Activated CD8-positive, alpha-beta memory T cell treated with anti-CD3 and anti-CD28 coated beads, Interleukin-2, amount 50 U/mL, for 48 hours (primary cell): ENCODE results near the gene MT1X.

Source experiments
- DNase-seq: peaks from one replicate; pipeline ENCODE4 v3.0.0-alpha.2; 2020

The MT1X gene

DNA sequence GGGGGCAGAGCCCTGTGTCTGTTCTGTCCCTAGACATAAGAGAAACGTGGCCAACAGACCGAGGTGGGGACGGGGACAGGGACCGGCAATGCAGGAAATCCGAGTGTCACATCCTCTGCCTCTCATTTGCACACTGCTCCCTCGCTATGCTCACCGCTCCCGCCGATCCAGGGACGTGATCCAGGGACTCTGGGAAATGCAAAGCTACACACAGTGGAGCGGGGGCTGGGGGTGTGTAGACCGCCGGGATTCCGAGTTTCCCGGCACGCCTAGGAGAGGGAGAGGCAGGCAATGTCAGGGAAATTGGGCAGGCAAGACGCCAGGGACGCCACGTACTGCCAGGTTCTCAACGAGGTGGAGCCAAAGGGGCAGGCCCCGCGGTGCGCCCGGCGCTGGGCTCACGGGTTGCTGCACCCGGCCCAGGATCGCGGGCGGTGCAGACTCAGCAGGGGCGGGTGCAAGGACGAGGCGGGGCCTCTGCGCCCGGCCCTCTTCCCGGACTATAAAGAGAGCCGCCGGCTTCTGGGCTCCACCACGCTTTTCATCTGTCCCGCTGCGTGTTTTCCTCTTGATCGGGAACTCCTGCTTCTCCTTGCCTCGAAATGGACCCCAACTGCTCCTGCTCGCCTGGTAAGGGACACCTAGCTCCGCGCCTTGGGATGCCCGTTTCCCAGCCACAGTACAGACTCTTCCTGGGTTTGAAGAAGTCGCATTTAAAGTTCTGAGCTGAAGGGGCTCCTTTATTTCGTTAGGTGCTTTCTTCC is at the start of gene MT1X:
Gene MT1X (plus strand): TSS at position 532 of the 764 bp plus-strand sequence. CDS start 71 bp downstream, at position 603.
- peak; percentile 95 for DNase-seq

DNA sequence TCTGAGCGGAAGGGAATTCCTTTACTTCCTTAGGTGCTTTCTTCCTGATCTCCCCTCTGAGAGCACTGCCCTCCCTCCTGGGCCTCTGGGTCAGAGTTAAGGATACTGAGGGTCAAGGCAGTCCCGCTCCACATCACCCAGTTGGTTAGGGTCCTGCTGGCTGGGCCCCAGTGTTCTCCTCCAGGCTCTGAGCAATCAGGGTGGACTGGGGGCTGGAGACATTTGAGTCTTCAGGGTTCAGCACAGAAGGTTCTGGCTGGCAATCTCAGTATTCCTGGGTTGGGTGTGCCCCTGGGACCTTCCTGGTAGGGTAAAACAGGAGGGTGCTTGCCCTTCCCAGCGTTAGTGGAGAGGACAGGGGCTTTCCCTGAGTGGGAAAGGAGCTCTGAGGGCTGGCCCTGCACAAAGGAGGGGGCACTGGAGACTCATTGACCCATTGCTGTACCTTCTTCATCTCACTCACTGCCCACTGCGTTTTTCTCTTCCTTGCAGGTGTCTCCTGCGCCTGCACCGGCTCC is 49.4 kb upstream of the MT1X start:
- DNase-seq: no peak

DNA sequence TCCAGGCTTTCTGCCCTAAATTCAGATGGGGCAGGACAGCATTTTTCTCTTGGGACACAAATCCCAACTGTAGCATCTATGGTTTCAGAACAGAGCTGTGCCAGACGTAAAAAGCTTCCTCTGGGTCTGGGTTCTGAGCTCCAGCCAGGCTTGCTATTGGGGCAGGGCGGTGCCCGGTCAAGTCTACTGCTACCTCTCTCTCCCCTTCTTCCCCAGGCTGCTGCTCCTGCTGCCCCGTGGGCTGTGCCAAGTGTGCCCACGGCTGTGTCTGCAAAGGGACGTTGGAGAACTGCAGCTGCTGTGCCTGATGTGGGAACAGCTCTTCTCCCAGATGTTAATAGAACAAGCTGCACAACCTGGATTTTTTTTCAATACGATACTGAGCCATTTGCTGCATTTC is 48.7 kb upstream of the MT1X start:
- no peak for DNase-seq

DNA sequence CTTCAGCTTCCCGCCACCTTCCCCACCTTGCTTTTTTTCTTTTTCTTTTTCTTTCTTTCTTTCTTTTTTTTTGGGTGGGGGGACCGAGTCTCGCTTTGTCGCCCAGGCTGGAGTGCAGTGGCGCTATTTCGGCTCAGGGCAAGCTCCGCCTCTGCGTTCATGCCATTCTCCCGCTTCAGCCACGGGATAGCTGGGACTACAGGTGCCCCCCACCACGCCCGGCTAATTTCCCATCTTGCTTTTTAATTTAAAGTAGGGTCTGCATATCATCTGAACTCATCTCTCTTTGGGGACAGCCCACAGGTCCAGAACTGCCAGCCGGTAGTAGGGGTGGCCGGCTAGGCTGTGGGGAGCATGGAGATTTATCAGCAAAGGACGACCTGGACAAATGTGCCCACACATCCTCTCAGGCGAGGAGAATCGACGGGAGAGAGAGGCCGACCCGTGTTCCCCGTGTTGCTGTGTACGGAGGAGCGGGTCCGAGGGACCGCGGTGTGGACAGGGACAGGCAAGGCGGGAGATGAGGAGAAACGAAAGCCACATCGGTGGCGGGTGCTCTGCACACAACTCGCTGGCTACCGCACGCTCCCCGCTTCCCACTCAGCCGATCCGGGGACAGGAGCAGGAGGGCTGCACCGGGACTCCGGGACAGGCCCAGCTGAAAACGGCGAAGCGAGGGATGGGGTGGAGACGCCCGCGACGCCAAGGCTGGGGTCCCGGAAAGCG is 47.4 kb upstream of the MT1X start:
- DNase-seq: no peak

DNA sequence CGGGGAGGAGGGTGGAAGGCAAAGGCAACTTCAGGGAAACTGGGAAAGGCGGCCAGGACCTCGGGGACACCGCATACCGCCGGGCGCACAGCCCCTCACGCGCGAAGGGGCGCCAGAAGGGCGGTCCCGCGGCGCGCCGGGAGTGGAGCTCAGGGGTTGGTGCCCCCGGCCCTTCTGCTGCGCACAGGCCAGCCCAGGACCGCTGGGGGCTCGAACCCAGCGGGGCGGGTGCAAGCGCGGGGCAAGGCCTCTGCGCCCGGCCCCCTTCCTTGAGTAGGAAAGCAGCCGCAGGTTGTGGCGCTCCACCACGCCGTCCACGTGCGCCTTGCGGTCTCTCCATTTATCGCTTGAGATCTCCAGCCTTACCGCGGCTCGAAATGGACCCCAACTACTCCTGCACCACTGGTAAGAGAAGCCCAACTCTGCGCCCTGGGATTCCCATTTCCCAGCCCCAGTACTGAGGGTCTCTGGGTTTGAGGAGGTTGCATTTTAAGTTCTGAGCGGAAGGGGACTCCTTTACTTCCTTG is 46.8 kb upstream of the MT1X start:
- no peak for DNase-seq

DNA sequence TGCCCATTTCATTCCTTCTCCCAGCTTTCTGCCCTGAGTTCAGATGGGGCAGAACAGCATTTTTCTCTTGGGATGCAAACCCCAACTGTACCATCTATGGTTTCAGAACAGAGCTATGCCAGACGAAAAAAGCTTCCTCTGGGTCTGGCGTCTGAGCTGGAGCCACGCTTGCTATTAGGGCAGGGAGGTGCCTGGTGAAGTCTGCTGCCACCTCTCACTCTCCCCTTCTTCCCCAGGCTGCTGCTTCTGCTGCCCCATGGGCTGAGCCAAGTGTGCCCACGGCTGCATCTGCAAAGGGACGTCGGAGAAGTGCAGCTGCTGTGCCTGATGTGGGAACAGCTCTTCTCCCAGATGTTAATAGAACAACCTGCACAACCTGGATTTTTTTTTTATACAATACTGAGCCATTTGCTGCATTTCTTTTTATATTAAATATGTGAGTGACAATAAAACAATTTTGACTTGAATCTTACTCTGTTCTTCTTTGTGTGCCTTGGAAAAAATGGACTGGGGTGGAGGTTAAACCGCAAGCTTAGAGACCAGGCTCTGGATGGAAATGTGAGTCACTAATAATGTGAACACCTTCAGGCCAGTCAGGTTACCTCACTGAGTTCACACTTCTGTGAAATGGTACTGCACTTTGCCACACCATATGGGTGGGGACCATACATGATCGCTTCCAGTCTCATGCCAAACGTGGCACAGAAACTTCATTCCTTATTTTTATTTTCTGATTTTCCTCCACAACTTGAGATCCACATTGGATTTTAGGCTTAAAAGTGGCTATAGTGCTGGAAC is 45.5 kb upstream of the MT1X start:
- no peak for DNase-seq

DNA sequence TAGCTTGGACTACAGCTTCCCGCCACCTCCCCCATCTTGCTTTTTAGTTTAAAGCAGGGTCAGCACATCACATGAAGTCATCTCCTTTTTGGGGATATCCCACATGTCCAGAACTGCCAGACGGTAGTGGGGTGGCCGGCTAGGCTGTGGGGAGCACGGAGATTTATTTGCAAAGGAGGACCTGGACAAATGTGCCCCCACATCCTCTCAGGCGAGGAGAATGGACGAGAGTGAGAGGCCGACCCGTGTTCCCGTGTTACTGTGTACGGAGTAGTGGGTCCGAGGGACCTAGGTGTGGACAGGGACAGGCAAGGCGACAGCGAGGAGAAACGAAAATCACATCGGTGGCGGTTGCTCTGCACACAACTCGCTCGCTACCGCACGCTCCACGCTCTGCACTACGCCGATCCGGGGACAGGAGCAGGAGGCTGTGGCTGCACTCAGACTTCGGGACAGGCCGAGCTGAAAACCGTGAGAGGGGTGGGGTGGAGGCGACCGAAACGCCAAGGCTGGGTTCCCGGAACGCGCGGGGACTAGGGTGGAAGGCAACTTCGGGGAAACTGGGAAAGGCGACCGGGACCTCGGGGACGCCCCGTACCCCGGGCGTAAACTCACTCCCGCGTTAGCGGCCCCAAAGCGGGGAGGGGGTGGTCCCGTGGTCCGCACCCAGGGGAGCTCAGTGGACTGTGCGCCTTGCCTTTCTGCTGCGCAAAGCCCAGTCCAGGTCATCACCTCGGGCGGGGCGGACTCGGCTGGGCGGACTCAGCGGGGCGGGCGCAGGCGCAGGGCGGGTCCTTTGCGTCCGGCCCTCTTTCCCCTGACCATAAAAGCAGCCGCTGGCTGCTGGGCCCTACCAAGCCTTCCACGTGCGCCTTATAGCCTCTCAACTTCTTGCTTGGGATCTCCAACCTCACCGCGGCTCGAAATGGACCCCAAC is 44.2 kb upstream of the MT1X start, which contains the start of gene MT1A:
Gene MT1A (plus strand): TSS at position 853 of the 937 bp plus-strand sequence. CDS start 73 bp downstream, at position 926.
- no peak for DNase-seq

DNA sequence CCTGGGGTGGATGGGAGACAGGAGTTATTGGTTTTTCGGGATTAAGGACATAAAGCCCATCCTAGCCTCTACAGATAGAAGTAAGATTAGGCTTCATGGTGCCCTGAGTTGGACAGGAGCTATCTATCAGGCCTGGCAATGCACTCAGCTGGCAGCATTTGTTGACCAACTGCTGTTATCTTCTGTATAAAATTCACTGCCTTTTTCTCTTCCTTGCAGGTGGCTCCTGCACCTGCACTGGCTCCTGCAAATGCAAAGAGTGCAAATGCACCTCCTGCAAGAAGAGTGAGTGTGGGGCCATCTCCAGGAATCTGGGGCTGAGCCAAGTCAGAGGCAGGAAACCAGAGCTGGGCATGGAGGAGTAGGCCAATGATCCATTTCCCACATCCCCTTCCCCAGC is 43.2 kb upstream of the MT1X start:
- no peak for DNase-seq

DNA sequence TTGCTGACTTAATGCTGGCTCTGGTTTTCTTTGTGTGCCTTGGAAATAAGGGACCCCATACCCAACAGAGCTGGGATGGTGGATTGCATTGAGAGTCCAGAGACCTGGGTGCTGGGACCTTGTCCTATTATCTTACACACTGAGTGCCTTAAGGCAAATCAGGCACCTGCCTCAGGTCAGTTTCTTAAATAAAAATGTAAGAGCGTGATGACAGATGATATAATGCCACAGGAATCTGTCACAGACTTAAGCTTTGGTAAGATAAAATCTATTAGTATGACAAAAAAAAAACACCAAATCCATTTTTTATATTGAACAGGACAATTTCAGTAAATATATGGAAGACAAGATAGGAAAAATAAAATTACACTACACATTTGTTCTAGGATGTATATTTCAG is 42.2 kb upstream of the MT1X start:
- DNase-seq: no peak

DNA sequence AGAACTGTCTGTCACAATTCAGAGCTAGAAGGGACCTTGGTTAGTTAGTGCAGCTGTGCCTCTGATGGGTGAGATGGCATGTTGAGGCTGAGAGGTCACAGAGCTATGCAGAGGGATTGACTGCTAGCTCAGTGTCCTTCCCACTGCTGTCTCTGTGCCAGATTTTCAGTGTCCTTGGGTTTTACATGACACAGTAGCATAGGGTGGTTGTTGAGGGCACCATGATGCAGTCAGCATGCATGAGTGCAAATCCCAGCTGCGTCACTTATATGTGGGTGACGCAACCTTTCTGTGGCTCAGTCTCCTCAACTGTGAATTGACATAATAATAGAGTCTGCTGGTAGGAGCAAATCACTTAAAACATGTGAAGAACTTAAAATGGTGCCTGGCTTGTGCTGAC is 41.1 kb upstream of the MT1X start:
- no peak for DNase-seq

DNA sequence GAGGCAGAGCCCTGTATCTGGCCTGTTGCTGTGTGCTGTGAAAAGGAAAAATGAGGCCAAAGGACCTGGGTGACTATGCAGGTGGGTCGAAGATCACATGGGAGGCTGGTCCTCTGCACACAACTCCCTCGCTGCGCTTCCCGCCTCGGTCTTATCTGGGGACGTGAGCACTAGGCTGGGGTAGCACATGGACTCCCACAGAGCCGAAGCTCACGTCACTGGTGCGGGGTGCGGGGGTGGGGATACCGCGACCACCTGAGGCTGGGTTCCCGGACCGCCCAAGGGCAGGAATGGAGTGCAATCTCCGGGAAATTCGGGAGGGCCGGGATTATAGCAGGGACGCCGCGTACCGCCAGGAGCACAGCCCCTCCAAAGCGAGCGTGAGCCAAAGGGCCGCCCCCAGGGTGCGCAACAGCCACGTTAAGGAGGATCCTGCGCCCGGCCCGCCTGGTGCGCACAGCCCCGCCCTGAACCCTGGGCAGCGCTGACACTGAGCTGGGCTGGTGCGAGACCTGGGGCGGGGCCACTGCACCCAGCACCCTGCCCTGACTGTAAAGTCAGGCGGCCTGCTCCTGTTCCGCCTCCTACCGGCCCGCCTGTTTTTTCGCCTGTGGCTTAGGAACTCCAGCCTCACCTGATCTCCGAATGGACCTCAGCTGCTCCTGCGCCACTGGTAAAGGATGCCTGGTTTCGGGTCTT is 39.0 kb upstream of the MT1X start:
- peak; percentile 88 for DNase-seq

DNA sequence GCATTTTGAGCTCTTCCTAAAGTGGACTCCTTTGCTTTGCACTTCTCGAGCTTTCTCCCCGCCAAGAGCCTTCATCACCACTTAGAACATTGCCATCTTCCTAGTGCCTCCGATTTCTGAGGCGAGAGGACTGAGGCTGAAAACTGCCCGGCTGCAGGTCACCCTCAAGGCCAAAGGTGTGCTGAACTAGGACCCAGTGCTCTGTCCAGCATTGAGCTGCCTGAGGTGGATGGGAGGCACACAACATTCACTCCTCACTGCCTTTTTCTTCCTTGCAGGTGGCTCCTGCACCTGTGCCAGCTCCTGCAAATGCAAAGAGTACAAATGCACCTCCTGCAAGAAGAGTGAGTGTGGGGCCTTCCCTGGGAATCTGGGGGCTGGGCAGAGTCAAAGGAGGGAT is 38.4 kb upstream of the MT1X start:
- DNase-seq: no peak

DNA sequence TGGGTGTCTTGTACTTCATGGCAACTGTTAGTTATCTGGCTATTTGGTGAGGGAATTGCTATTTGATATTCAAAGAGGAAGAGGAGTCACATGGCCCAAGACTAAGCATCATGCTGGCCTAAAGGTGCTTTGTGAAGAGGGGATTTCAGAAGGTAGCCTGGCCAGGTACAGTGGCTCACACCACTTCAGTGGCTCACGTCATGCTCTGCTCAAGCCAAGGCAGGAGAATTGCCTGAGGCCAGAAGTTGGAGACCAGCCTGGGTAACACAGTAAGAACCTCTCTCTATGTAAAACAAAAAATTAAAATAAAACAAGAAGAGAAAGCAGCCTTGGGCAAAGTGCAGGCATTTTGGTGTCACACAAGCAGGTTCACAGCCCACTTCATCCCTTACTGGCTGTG is 37.0 kb upstream of the MT1X start:
- no peak for DNase-seq

DNA sequence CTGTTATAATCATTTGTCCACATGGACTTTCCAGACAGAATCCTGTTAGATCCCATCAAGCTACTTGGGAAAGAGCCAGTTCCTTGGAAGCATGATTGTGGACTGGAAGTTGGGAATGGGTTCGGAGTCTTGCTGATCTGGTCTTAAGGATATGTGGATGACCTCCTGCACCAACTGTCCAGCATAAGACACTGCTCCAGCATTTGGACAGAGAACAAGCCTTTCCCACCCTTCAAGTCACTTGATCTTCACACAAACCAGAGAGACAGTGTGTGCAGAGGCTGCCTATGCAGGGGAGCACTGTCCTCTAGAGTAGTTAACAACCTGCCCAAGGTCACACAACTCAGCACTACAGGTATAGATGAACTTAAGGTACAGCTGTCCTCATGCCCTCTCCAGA is 36.4 kb upstream of the MT1X start:
- DNase-seq: no peak

DNA sequence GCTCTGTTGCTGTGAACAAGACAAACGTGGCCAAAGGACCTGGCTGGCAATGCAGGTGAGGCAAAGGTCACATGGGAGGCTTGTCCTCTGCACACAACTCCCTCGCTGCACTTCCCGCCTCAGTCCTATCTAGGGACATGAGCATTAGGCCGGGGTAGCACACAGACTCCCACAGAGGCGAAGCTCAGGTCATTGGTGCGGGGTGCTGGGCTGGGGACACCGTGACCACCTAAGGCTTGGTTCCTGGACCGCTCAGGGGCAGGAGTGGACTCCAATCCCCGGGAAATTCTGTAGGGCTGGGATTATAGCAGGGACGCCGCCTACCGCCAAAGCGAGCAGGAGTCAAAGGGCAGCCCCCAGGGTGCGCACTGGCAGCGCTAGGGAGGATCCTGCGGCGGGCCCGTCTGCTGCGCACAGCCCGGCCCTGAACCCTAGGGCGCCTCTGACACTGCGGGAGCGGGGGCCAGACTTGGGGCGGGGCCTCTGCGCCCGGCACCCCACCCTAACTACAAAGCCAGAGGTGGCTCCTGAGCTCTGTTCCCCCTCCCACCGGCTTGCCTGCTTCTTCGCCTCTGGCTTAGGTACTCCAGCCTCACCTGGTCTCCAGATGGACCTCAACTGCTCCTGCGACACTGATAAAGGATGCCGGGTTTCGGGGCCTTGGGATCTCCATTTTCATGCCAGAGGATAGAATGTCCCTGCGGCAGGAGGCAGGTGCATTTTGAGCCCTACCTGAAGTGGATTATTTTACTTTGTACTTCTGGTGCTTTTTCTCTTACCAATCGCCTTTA is 34.4 kb upstream of the MT1X start:
- no peak for DNase-seq

DNA sequence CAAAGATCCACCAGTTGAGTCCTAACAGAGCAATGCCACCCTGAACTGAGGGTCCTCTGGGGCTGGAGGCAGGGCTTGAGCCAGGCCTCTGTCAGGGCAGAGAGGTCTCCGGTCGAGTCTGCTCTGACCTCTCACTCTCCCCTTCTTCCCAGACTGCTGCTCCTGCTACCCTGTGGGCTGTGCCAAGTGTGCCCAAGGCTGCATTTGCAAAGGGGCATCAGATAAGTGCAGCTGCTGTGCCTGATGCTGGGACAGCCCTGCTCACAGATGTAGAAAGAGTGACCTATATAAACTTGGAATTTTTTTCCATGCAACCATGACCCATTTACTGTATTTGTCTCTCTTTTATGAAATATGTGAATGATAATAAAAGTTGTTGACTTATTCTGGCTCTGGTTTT is 33.0 kb upstream of the MT1X start:
- DNase-seq: no peak

DNA sequence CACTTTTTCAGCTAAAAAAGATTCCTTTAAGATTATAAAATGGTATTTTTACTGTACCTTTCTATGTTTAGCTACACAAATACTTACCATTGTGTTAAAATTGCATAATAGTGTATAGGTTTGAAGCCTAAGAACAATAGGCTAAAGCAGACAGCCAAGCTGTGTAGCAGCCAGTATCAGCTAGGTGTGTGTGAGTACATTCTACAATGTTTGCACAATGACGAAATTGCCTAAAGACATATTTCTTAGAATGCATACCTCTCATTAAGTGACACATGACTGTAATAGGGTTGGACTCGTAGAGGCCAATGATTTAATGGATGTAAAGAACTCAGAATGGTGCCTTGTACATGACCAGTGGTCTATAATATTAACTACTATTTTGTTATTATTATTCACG is 32.5 kb upstream of the MT1X start:
- DNase-seq: no peak

DNA sequence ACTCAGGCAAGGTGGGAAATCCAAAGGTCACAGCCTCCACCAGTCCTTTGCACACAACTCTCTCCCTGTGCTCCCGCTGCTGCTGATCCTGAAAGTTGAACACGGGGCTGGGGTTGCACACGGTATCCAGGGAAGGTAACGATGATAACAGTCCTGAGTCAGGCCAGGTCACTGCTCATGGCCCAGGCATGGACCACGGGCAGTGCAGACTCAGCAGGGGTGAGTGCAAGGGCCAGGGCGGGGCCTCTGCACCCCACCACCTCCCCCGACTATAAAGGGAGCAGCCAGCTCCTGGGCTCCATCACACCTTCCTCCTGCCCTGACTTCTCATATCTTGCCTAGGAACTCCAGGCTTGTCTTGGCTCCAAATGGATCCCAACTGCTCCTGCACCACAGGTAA is 30.7 kb upstream of the MT1X start, which contains the start of gene MT1B:
Gene MT1B (plus strand): TSS at position 301 of the 400 bp plus-strand sequence. CDS start 68 bp downstream, at position 369.
- no peak for DNase-seq

DNA sequence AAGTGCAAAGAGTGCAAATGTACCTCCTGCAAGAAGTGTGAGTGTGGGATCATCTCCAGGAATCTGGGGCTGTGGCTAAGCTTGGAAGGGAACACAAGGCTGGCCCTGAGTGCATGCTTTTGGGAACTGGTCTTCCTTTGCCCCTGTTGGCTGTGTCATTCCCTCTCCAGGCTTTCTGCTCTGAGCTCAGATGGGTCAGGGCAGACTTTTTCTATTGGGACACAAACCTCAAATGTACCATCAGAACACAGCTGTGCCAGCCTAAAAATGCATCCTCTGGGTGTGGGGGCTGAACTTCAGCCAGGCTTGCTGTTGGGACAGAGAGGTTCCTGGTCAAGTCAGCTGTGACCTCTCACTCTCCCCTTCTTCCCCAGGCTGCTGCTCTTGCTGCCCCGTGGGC is 29.7 kb upstream of the MT1X start:
- DNase-seq: no peak

DNA sequence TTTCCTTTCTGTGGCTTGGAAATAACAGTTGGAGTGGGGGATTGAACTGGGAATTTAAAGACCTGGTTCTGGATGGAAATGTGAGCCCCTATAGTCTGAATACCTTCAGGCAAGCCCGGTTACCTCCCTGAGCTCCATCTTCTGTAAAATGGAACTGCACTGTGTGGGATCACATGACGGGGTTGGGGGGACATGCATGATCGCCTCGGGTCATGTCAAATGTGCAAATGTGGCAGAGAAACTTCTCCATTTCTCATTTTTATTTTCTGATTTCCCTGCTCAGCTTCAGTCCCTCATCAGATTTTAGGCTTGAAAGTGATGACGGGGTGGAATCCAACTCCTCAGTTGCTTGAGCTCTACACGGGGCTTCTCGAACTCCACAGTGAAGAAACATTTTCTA is 29.1 kb upstream of the MT1X start:
- no peak for DNase-seq
